HepG2 (cell line): ENCODE data around the gene NUP88. TPM values are rescaled to one million over a fixed set of nuclear protein-coding genes. Genes with fewer than 3 reads are reported as not detected.

ENCODE experiments used
- ADNP ChIP-seq: sonication (generic); formaldehyde crosslinking; IDR thresholded peaks from 2 replicates; pipeline ENCODE4 v1.4.0; 2020; ENCODE audit warnings: missing genetic modification reagents
- AFF4 ChIP-seq: sonication (generic); formaldehyde crosslinking; IDR thresholded peaks from 2 replicates; pipeline ENCODE4 v1.4.0; 2020; ENCODE audit warnings: missing genetic modification reagents
- AHR ChIP-seq: IDR thresholded peaks from 2 replicates; pipeline ENCODE4 v1.6.1; 2018; ENCODE audit warnings: missing genetic modification reagents, missing compliant biosample characterization
- ATF1 ChIP-seq: IDR thresholded peaks from 2 replicates; pipeline ENCODE4 v1.6.1; 2016; ENCODE audit warnings: mild to moderate bottlenecking, control low read depth
- ATF3 ChIP-seq: sonication (generic); formaldehyde crosslinking; IDR thresholded peaks from 2 replicates; pipeline ENCODE4 v1.4.0; 2020; ENCODE audit warnings: missing genetic modification reagents
- CREM ChIP-seq, 2 experiments: sonication (generic) in 1 of 2; formaldehyde crosslinking in 1 of 2; IDR thresholded peaks; 2 replicates each; pipeline versions ENCODE4 v1.4.0 to v1.6.1; 2016 to 2020; ENCODE audit warnings: antibody characterized with exemption in 1 of 2, mild to moderate bottlenecking in 1 of 2, missing genetic modification reagents in 1 of 2
- DMTF1 ChIP-seq: sonication (generic); formaldehyde crosslinking; IDR thresholded peaks from 2 replicates; pipeline ENCODE4 v1.4.0; 2020; ENCODE audit warnings: mild to moderate bottlenecking, missing genetic modification reagents
- MTA3 ChIP-seq: sonication (generic); formaldehyde crosslinking; IDR thresholded peaks from 2 replicates; pipeline ENCODE4 v1.4.0; 2020; ENCODE audit warnings: missing genetic modification reagents
- NCOA5 ChIP-seq: sonication (generic); formaldehyde crosslinking; IDR thresholded peaks from 2 replicates; pipeline ENCODE4 v1.4.0; 2020; ENCODE audit warnings: missing genetic modification reagents
- NFATC3 ChIP-seq: sonication (generic); formaldehyde crosslinking; IDR thresholded peaks from 2 replicates; pipeline ENCODE4 v1.5.1; 2020; ENCODE audit warnings: mild to moderate bottlenecking, missing genetic modification reagents
- SUZ12 ChIP-seq: fragments of 150-350 bp; IDR thresholded peaks from 2 replicates; pipeline ENCODE4 v1.6.1; 2014; ENCODE audit warnings: low read depth, low read length
- ZNF18 ChIP-seq: sonication (generic); formaldehyde crosslinking; IDR thresholded peaks from 2 replicates; pipeline ENCODE4 v1.8.0; 2022; ENCODE audit warnings: mild to moderate bottlenecking, missing genetic modification reagents; ENCODE audit not compliant: insufficient replicate concordance
- ZNF224 ChIP-seq: sonication (generic); formaldehyde crosslinking; IDR thresholded peaks from 2 replicates; pipeline ENCODE4 v1.5.0; 2020; ENCODE audit warnings: mild to moderate bottlenecking, missing genetic modification reagents
- ZNF225 ChIP-seq: sonication (generic); formaldehyde crosslinking; IDR thresholded peaks from 2 replicates; pipeline ENCODE4 v1.4.0; 2020; ENCODE audit warnings: mild to moderate bottlenecking, missing genetic modification reagents
- ZNF451 ChIP-seq: sonication (generic); formaldehyde crosslinking; IDR thresholded peaks from 2 replicates; pipeline ENCODE4 v1.5.0; 2020; ENCODE audit warnings: mild to moderate bottlenecking, missing genetic modification reagents
- ZNF513 ChIP-seq: sonication (generic); formaldehyde crosslinking; conservative IDR thresholded peaks from 2 replicates; pipeline ENCODE4 v1.5.0; 2020; ENCODE audit warnings: missing genetic modification reagents
- ZNF569 ChIP-seq: sonication (generic); formaldehyde crosslinking; IDR thresholded peaks from 2 replicates; pipeline ENCODE4 v1.5.0; 2020; ENCODE audit warnings: mild to moderate bottlenecking, missing genetic modification reagents, moderate library complexity, borderline replicate concordance
- ZNF674 ChIP-seq: sonication (generic); formaldehyde crosslinking; IDR thresholded peaks from 2 replicates; pipeline ENCODE4 v1.5.0; 2020; ENCODE audit warnings: low read depth, mild to moderate bottlenecking, missing genetic modification reagents
- ZNF841 ChIP-seq: sonication (generic); formaldehyde crosslinking; IDR thresholded peaks from 2 replicates; pipeline ENCODE4 v1.8.1; 2023; ENCODE audit warnings: missing genetic modification reagents, borderline replicate concordance
- ZSCAN22 ChIP-seq: sonication (generic); formaldehyde crosslinking; IDR thresholded peaks from 2 replicates; pipeline ENCODE4 v1.4.0; 2020; ENCODE audit warnings: mild to moderate bottlenecking, missing genetic modification reagents
- polyA plus RNA-seq, 8 experiments: library from polyadenylated mRNA; depleted of rRNA in 3 of 8; stranded (reverse) in 7 of 8; unstranded in 1 of 8; fragments of >200 nt; fragmentation: Illumina TruSeq in 4 of 8; extraction: Trizol in 4 of 8; gene quantifications; 2 replicates each; pipeline versions ENCODE4 v1.2.1 to v1.2.3, GENCODE V29; 2011 to 2016; ENCODE audit warnings: low read depth in 4 of 8, missing spikeins in 1 of 8, mixed read lengths in 1 of 8; ENCODE audit not compliant: insufficient read depth in 1 of 8
- total RNA-seq, 5 experiments: library from RNA; depleted of rRNA; stranded (reverse); fragments of >200 nt; fragmentation: Illumina TruSeq; extraction: Trizol; gene quantifications; 2 replicates each; pipeline ENCODE4 v1.2.3, GENCODE V29; 2016; ENCODE audit warnings: low read depth in 1 of 5

Gene NUP88
- total and polyA plus RNA-seq, 2 of the 13 experiments (the other 11 are each of a cell fraction or from before 2014, with no cell fraction given) = 48.2 to 130 TPM

GRCh38 chr17:5438716-5439445 is 19.4 kb upstream of the NUP88 start, which contains the start of gene C1QBP (continued):
- no peak; the same call in 1 of the 2 replicates for TF ChIP-seq ZNF674
- peak; percentile 62; the same call in 1 of the 2 replicates for TF ChIP-seq ZSCAN22
- no peak for TF ChIP-seq AFF4 (CRISPR knock-in tag)
- no peak; the same call in 1 of the 2 replicates for TF ChIP-seq ADNP
- TF ChIP-seq NFATC3 = no peak
- peak; percentile 50; the same call in 1 of the 2 replicates for TF ChIP-seq ZNF513
- TF ChIP-seq MTA3 (CRISPR knock-in tag) = no peak
- no peak for TF ChIP-seq ATF1 (CRISPR knock-in tag)
- TF ChIP-seq ZNF224 = peak; percentile 76
- TF ChIP-seq ZNF841 (CRISPR knock-in tag) = peak; percentile 87
- peak; percentile 93 for TF ChIP-seq ZNF451 (CRISPR knock-in tag)
- no peak for TF ChIP-seq CREM (IDR thresholded peaks at IDR 0.05)
- no peak for TF ChIP-seq CREM (CRISPR knock-in tag; IDR thresholded peaks at IDR 0.05)
- 0 out of 2 replicates have a peak, but pooled peaks have one; percentile 71 for TF ChIP-seq AHR
- TF ChIP-seq ZNF18 (CRISPR knock-in tag) = no peak
- no peak for TF ChIP-seq ATF3 (CRISPR knock-in tag)
- no peak for TF ChIP-seq ZNF569 (CRISPR knock-in tag)
- TF ChIP-seq ZNF225 (CRISPR knock-in tag) = peak; percentile 85; the same call in 1 of the 2 replicates
- no peak for TF ChIP-seq SUZ12
- TF ChIP-seq NCOA5 (CRISPR knock-in tag) = no peak
- no peak for TF ChIP-seq DMTF1 (CRISPR knock-in tag)
